HG03196 (cell line): ENCODE data around the gene FMN1.
A peak's percentile ranks its signal among the peaks of the same experiment; 100 is the strongest.

ENCODE experiments used
- ATAC-seq: cut with Tn5 transposase; IDR thresholded peaks from one replicate; pipeline ENCODE4 v1.9.1; 2021; ENCODE audit not compliant: unreplicated experiment

The FMN1 gene, protein sequence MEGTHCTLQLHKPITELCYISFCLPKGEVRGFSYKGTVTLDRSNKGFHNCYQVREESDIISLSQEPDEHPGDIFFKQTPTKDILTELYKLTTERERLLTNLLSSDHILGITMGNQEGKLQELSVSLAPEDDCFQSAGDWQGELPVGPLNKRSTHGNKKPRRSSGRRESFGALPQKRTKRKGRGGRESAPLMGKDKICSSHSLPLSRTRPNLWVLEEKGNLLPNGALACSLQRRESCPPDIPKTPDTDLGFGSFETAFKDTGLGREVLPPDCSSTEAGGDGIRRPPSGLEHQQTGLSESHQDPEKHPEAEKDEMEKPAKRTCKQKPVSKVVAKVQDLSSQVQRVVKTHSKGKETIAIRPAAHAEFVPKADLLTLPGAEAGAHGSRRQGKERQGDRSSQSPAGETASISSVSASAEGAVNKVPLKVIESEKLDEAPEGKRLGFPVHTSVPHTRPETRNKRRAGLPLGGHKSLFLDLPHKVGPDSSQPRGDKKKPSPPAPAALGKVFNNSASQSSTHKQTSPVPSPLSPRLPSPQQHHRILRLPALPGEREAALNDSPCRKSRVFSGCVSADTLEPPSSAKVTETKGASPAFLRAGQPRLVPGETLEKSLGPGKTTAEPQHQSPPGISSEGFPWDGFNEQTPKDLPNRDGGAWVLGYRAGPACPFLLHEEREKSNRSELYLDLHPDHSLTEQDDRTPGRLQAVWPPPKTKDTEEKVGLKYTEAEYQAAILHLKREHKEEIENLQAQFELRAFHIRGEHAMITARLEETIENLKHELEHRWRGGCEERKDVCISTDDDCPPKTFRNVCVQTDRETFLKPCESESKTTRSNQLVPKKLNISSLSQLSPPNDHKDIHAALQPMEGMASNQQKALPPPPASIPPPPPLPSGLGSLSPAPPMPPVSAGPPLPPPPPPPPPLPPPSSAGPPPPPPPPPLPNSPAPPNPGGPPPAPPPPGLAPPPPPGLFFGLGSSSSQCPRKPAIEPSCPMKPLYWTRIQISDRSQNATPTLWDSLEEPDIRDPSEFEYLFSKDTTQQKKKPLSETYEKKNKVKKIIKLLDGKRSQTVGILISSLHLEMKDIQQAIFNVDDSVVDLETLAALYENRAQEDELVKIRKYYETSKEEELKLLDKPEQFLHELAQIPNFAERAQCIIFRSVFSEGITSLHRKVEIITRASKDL (N-terminal part only)

DNA sequence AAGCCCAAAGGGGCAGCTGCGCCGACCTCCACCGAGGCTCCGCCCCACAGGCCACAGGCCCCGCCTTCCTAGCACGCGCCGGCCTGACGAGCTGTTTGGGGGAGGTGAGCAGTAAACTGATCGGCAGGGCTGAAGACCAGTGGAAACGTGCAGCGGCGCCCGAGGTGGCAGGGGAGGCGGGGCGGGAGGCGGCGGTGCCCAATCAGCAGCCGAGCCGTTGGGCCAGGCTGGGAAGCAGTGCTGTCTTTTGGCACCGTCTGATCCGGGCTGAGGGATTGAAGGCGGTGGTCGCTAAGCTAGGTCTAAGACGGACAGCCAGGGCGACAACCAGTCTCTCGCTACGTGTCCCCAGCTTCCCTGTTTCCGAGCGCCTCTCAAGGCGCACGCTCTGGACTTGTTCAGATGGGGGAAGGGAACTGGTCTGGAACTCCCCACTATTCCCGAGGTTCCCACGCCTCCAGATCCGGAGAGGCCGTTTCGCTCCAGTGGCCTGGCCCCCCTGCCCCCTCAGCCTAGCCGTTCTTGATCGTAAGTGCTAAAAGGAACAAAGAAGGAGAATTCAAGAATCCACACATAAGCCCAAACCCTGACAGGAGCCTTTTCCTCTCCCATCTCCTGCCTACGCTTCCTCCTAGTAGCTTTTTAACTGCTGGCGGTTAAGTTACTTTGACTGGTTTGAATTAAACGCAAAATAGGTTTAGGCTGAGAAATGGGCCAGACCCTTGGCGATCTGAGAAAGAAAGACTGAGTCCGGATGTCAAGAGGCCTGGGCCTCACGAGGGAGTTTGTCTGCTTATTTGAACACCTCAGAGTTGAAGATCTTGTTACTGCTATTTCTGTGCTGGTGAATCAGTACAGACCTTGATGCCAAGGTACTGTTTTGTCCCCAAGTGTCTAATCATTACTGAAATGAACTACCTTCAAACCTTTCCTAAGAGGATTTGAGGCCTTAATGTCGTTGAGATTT lies at the start of gene FMN1:
Gene FMN1, minus strand, starts transcription at position 11 of the 967 bp plus-strand sequence. CDS start 39,800 bp downstream, outside the sequence.
- ATAC-seq: peak; percentile 83

DNA sequence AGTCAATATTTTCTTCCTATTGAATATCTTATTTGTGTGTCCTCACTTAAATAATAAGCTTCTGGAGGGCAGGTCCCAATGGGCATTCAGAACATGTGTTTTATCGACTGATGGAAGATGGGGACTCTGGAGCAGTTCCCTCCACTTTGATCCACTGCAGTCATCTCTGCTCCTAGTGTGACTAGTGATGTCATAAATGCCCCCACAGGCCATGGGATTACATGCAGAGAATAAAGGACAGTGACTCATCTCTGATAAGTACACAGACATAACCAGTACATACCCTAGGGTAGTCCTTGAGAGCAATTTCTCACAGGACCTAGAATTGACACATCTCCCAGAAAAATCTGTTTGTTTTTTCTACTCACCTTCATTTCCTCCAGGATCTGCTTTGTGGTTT lies 49.4 kb upstream of the FMN1 start:
- no peak for ATAC-seq

DNA sequence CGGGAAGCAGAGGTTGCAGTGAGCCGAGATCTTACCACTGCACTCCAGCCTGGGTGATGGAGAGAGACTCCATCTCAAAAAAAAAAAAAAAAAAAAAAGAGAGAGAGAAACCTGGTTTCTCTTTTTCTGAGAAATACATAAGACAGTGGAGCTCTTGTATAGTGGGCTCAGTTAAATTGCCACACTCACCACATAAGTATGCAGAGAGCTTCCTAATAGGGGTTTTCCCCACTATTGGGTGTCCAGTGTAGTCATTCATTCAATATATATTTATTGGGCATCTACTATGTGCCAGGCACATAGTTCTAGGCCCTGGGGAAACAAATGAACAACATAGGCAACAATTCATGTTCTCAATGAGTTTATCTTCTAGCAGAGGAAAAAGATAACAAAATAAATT lies 48.9 kb upstream of the FMN1 start:
- ATAC-seq: no peak

DNA sequence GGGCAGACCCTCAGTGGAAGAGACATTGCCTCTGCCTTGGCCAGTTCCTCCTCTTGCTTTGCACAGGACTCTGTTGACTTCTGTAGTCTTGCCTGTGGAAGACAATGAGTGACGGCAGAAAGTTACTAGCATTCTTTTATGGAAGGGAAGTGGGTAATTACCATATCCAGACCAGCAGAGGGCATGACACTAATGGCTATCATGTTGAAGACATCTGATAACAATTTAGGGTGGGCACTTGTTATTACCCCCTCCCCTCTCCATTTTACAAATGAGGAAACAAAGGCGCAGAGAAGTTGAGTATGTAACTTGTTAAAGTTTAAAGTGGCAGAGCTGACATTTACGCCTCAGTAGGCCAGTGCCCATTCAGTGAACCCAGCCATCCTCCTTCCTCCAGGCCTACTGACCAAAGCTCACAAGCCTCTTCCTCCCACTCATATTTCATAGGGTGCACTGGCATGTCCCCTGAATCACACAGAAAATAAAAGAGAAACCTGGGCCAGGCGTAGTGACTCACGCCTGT lies 48.2 kb upstream of the FMN1 start:
- no peak for ATAC-seq

DNA sequence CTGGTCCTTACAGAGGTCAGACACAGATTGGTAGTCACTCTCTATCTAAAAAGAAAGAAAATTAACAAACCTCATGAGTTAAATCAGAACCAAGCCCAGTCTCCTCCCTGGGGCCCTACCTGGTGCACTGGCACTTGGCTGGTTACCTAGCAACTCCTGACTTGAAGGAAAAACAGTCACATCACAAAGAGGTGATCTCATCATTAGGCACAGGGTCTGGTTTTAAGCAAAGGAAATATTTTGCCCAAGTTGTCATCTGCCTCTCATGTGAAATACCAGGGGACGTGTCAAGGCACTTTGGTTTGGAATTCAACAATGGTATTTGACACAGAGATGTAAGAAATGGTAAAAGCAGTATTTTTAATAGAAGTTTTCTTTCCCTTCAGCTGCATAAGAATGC lies 47.7 kb upstream of the FMN1 start:
- no peak for ATAC-seq

DNA sequence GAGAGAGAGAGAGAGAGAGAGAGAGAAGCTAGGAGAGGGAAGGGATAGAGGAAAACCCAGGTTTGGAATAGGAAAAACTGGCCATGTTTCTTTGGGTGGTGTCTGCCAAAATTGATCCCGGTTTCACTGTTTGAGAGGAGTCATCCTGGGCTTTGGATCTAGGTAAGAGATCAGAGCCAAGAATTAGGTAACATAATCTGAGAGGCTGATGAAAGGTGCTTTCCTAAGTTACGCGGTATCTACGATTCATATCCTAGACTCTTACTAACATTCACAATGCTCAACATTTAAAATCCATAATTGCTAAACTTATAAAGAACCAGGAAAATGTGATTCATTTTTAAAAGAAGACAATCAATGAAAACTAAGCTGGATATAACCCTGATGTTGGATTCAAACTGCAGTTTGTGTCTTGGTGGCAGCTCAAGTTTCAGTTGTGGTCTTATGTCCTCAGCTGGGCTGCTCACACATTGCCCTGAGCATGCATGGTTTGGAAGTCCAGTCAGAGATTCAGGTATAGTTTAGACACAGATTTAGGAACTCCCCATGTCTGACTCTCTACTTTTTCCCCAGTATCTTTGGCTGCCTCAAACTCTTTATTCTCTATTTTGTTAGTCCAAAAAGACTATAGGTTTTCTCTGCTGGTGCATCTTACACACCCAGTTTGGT lies 42.5 kb upstream of the FMN1 start:
- no peak for ATAC-seq

DNA sequence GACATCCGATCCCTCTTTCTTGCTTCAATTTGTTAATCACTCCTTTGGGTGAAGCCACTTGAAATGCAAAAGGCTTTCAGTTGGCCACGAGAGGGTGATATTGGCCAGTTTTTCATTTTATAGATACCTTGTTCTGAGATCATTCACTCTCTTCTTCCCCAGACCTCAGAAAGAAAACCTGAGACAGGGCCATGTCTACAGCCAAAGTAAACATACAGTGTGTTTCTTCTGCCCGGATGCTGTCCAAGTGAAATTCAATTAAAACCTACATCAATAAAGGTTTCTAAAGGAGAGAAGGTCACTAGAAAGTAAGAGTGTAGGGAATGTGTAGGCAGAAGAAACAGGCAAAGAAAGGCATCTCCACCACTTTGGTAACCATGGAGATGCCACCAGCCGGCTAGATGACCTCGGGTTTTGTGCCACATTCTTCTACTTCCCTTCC lies 39.5 kb upstream of the FMN1 start:
- no peak for ATAC-seq

DNA sequence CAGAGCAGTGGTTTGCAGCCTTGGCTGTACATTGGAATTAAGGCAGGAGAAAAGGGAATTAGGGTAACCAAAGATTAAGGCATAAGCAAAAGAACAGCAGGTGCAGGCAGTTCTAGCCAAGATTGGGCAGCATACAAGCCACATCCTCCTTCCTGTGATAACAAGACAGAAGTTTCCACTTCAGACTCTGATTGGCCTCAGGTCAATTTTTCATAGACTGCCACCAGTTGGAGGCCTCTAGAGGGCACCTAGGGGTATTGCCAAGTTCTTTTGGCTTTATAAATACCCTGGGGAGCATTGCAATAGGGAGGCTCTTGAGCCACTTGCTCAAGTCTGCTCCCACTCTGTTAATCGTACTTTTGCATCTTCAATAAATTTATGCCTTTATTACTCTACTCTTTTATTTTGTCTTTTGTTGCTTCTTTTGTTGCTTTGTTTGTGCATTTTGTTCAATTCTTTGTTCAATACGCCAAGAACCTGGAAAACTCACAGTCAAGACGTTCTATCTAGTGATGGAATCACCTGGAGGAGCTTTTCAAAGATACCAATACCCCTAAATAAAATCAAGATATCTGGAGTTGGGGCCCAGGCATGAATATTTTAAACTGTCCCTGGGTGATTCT lies 32.2 kb upstream of the FMN1 start:
- no peak for ATAC-seq

DNA sequence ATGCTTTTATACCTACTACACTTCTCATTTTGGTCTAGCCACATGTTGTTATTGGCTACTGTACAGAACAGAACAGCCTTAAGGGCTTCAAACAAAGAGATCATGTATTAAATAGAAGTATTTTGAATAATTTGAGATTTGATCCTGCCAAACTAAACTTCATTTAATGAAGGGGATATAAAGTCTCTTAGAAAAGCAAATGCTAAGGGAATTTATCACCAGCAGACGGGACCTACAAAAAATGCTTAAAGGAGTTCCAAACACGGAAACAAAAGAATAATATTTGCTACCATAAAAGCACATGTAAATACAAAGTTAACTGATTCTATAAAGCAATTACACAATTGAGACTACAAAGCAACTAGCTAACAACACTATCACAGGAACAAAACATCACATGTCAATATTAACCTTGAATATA lies 23.6 kb upstream of the FMN1 start:
- ATAC-seq: no peak

DNA sequence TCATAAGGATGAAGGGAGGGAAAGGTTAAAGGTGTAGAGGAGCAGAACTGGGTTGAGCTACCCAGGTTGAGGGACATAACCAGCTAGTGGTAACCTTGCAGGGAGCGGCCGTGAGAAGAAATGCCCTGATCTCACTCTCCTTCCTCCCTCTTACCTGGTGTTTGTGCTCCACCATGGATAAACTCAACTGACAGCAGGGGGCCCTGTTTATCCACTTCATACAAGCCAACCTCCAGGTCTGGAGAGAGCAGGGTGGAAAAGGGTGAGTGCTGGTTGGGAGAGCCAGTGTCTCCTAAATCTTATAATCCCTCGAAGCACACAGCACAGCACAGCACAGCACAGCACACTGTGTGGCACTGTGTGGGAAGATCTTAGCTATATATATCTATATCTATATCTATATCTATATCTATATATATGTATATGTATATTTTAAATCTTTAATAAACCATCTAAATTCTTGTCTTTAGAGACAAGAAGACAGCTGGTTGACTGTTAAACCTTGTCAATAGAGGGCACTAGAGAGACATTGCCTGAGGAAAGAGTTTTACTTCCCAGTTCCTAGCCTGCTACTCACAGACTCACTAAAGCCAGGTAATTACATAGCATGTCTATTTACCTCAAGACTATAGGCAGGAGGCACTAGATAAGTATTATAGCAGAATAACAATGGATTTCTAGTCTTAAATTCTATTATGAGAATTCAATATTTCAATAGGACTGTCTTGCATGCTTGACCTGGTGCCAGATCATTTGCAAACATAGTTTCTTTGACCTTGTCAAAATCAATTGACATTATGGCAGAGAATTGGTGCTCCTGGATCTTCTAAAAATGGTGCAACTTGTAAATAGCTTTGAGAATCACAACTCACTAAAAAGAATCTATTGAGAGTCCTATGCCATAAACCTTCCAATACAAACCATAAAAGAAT lies 21.7 kb upstream of the FMN1 start:
- no peak for ATAC-seq

DNA sequence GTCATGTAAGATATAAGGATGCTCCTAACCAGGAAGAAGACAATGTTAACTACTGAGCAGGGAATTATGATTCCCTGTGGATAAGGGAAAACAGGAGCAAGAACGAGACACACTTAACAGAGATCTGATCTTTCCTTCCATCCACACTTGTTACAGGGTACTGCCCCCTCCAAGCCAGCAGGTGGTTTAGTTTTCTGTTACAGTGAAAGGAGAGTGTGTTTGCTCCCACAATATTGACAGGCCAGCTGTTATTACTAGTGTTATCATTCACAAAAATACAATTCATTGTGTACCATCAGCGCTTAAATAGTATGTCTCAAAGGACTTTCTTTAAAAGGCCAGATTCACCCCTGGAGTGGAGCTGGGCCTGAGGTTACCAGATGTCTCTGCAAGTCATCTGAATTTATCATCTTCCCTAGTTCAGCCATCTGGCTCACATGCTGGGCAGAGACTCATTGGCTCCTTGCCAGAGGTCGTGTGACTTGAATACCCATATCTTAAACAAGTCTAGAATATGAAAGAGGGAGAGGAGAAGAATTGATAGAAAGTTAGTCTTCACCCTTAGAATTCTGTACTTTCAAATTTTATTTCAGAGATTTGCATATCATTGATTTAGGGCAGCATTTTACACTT lies 16.8 kb upstream of the FMN1 start:
- ATAC-seq: no peak

DNA sequence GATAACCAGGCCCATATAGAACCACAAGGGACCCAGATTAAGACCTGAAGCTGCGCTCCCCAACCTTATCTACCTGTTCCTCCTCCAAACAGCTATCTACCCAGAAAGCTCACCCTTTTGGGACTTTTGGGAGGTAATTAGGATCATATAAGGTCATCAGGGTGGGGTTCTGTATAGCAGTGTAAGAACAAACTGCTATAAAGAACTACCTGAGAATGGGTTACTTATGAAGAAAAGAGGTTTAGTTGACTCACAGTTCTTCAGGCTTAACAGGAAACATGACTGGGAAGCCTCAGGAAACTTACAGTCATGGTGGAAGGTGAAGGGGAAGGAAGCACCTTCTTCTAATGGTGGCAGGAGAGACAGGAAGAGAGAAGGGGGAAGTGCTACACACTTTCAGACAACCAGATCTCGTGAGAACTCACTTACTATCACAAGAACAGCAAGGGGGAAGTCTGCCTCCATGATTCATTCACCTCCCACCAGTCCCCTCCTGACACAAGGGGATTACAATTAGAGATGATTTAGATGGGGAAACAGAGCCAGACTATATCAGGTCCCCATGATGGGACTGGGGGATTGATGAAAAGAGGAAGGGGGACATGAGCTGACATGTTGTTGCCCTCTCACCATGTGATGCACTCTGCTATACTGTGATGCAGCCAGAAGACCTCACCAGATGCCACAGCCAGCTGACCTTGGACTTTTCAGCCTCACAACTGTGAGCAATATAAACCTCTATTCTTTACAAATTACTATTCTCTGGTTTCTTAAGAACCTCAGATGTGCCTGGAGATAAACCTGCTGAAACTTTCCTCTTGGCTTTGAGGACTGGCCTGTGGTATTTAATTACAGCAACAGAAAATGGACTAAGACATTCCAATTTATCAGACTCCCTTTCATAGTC lies 15.3 kb upstream of the FMN1 start:
- no peak for ATAC-seq

DNA sequence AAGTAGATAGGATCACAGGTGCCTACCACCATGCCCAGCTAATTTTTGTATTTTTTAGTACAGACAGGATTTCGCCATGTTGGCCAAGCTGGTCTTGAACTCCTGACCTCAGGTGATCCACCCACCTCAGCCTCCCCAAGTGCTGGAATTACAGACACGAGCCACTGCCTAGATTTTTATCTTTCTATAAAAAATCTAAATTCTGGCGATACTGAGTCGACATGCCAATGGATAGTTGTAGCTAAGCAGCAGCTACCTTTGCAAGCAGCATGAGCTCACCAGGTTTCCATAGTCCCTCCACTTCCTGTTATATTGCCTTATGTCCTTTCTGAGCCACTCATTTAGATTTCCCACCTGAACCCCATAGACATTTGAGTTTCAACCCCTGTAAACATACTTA lies 13.1 kb upstream of the FMN1 start:
- ATAC-seq: no peak

DNA sequence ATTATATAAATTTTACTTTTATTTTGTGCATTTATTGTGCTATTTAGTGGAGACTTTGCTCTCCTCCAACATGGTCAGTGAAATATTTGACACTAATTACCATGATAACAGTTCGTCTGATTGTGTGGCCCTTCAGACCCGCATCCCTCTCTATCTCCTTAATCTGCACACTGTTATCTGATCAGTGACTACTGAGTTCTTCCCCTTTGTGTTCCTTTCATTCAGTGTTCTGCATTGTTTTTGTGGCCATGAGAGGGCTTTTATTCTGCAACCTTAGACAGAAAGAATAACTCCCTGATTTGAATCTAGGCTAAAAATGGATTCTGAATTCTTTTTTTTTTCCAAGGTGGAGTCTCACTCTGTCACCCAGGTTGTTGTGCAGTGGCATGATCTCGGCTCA lies 11.9 kb upstream of the FMN1 start:
- ATAC-seq: no peak

DNA sequence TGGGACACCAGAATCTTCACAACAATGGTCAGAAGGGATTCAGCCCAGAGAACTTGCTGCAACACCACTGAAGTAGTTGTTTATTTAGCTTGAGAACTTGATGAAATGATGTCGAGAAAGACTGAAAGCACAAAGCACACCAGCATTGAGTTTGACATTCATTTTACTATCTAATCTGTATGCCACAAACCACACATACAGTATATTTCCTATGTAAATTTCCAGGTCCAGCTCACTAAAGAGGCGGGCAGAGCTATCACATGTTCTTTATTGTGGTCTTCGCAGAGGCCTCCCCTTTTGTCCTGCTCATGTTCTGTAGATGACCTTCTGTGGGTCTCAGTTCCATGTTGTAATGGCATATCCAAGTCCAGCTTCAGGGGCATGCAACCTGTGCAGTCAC lies 10.4 kb upstream of the FMN1 start:
- ATAC-seq: no peak

DNA sequence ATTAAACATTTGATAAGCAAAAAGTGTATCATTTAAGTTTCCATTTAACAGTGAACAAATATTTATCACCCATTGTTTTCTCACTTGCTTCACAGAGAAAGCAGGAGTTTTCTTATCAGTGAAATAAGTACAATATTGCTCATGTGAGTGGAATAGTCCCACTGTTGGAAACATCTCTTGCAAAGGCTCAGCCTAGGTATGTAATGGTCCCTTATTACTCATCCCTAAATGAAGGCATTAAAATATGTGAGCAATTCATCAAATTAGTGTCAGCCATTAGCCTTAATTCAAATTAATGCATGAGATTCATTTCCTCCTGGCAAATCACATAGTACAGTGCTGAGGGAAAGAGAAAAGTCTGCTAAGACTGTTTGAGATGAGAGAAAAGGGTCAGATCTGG lies 9.6 kb upstream of the FMN1 start:
- no peak for ATAC-seq
